PFSK-1 (cell line): ENCODE data around the gene EDC3.

Source experiments
- POLR2AphosphoS5 ChIP-seq: IDR thresholded peaks from 2 replicates; pipeline ENCODE4 v1.6.1; 2012; ENCODE audit warnings: low read depth, mild to moderate bottlenecking, control low read depth, low read length, moderate library complexity
- REST ChIP-seq, 2 experiments: IDR thresholded peaks; 2 replicates each; pipeline versions ENCODE4 v1.6.1 to v1.8.0; 2011 to 2012; ENCODE audit warnings: low read depth in 2 of 2, low read length in 2 of 2, control low read depth in 1 of 2, inconsistent platforms in 1 of 2, mild to moderate bottlenecking in 1 of 2, moderate library complexity in 1 of 2; ENCODE audit not compliant: insufficient read depth in 1 of 2
- SIN3A ChIP-seq: IDR thresholded peaks from 2 replicates; pipeline ENCODE4 v1.6.1; 2012; ENCODE audit warnings: mild to moderate bottlenecking, low read length, moderate library complexity, borderline replicate concordance; ENCODE audit not compliant: insufficient read depth
- TAF1 ChIP-seq: IDR thresholded peaks from 2 replicates; pipeline ENCODE4 v1.6.1; 2012; ENCODE audit warnings: low read length, control low read depth, borderline replicate concordance; ENCODE audit not compliant: insufficient read depth

- TF ChIP-seq SIN3A (no peak), REST (IDR thresholded peaks at IDR 0.05; ENCODE audit: insufficient read depth in 1 of 2, low read depth in 2 of 2, low read length in 2 of 2) (no peak), POLR2AphosphoS5 (no peak), TAF1 (no peak)
Measured at GRCh38 chr15:74593122-74593521, 102.7 kb downstream of the EDC3 start.
